ENCODE results near the gene NR4A1. TPM values are rescaled to one million over a fixed set of nuclear protein-coding genes. Genes with fewer than 3 reads are reported as not detected.
A peak's percentile ranks its signal among the peaks of the same experiment; 100 is the strongest.

The NR4A1 gene
- total and polyA plus RNA-seq, 2 of the 13 experiments (the other 11 are each of a cell fraction or from before 2014, with no cell fraction given), result 5.7 to 15.2 TPM

- peak; percentile 32; the same call in 1 of the 2 replicates for TF ChIP-seq SMAD3 (CRISPR knock-in tag; IDR thresholded peaks at IDR 0.05)
- no peak for TF ChIP-seq DZIP1 (CRISPR knock-in tag; IDR thresholded peaks at IDR 0.05)
- TF ChIP-seq ATF5 (CRISPR knock-in tag; IDR thresholded peaks at IDR 0.05; ENCODE audit: low read depth), result no peak
- peak; percentile 37; the same call in 1 of the 2 replicates for TF ChIP-seq ELF3 (CRISPR knock-in tag; IDR thresholded peaks at IDR 0.05)
- TF ChIP-seq TAF15 (IDR thresholded peaks at IDR 0.05; ENCODE audit: low read depth, low read length, poor library complexity, severe bottlenecking), result no peak
- no peak; the same call in 1 of the 2 replicates for TF ChIP-seq ZSCAN21 (CRISPR knock-in tag; IDR thresholded peaks at IDR 0.05; ENCODE audit: borderline replicate concordance)
- peak; percentile 45; the same call in 1 of the 2 replicates for TF ChIP-seq THAP11 (CRISPR knock-in tag; IDR thresholded peaks at IDR 0.05)
- TF ChIP-seq U2AF1 (optimal IDR thresholded peaks at IDR 0.05; ENCODE audit: low read depth, low read length), result peak; percentile 83
- peak; percentile 80 for TF ChIP-seq ZNF333 (CRISPR knock-in tag; IDR thresholded peaks at IDR 0.05; ENCODE audit: borderline replicate concordance)
- TF ChIP-seq ETS1 (CRISPR knock-in tag; IDR thresholded peaks at IDR 0.05), result no peak
- peak; percentile 59; the same call in 1 of the 2 replicates for TF ChIP-seq SNAPC2 (CRISPR knock-in tag; IDR thresholded peaks at IDR 0.05)
- no peak for TF ChIP-seq PREB (CRISPR knock-in tag; IDR thresholded peaks at IDR 0.05)
- TF ChIP-seq ZIK1 (CRISPR knock-in tag; IDR thresholded peaks at IDR 0.05; ENCODE audit: borderline replicate concordance, low read depth), result no peak
- TF ChIP-seq ZNF580 (CRISPR knock-in tag; IDR thresholded peaks at IDR 0.05; ENCODE audit: borderline replicate concordance, low read depth), result peak; percentile 2; the same call in 1 of the 2 replicates
- TF ChIP-seq ZNF17 (CRISPR knock-in tag; IDR thresholded peaks at IDR 0.05), result no peak
- TF ChIP-seq ZNF256 (CRISPR knock-in tag; conservative IDR thresholded peaks at IDR 0.05), result no peak
- TF ChIP-seq ZBTB49 (CRISPR knock-in tag; IDR thresholded peaks at IDR 0.05; ENCODE audit: borderline replicate concordance), result no peak
- no peak for TF ChIP-seq ZNF737 (CRISPR knock-in tag; IDR thresholded peaks at IDR 0.05; ENCODE audit: borderline replicate concordance)
These were observed at the start of gene NR4A1 (continued) for GRCh38 chr12:52050758-52051541.

Data from HepG2 (cell line).